GM18861 (cell line): Measurements from ENCODE around the gene PTPRT.

ENCODE experiments used
- ATAC-seq: cut with Tn5 transposase; IDR thresholded peaks from one replicate; pipeline ENCODE4 v1.9.1; 2021; ENCODE audit not compliant: unreplicated experiment

The PTPRT gene

DNA sequence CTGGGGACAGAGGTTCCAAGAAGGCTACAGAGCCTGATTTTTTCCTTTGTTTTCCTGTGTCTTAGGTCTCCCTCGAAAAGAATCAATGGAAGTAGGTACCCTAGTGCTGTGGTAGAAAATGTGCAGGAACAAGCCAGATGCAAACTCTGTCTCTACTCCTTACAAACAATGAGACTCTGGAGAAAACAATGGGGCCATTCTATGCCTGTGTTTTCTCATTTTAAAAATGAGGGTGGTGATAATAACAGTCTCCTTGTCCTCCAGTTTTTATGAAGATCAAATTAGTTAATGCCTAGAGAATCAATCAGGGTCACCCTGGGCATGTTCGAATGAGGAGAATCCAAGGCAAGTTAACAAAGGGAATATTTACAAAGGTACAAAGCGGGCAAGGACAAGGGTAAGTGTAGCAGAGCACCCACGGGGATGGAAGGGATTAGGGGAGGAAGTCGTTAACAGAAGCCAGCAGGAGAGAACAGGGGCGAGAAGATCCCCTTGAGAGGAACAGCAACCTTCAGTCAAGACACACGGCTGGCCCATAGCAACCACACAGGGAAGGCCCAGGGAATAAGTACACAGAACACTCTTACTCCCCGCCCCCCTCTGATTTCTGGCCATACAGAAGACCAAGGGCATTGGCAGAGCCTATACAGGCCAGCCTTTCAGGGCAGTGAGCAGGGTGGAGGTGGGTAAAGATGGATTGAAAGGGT, 342.8 kb downstream of the PTPRT start:
- ATAC-seq = no peak

- no peak for ATAC-seq
Observed at GRCh38 chr20:42844751-42845150, 345.0 kb downstream of the PTPRT start.

- no peak for ATAC-seq
Observed at GRCh38 chr20:42837456-42837855, 352.2 kb downstream of the PTPRT start.

GRCh38 chr20:42836339-42836738, 353.4 kb downstream of the PTPRT start:
- ATAC-seq = no peak

GRCh38 chr20:42807876-42808275, 381.8 kb downstream of the PTPRT start:
- no peak for ATAC-seq

GRCh38 chr20:42795111-42795695, 394.5 kb downstream of the PTPRT start:
- no peak for ATAC-seq

DNA sequence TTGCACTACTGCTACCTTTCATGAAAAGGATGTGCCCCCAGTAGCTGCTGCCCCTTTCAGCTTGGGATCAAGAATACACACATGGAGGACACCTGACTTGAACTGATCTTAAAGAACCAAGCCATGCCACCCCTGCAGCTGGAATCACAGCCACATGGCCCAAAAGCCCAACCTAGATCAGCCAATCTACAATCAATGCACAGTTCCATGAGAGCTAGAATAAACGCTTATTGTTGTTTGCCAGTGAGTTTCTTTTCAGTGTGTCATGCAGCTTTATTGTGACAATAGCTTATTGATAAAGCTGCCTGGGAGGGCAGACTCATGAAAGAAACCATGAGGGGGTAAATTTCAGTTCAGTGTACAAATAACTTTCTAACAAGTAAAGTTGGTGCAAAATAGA, 397.7 kb downstream of the PTPRT start:
- no peak for ATAC-seq

GRCh38 chr20:42790111-42790510, 399.6 kb downstream of the PTPRT start:
- ATAC-seq = no peak

DNA sequence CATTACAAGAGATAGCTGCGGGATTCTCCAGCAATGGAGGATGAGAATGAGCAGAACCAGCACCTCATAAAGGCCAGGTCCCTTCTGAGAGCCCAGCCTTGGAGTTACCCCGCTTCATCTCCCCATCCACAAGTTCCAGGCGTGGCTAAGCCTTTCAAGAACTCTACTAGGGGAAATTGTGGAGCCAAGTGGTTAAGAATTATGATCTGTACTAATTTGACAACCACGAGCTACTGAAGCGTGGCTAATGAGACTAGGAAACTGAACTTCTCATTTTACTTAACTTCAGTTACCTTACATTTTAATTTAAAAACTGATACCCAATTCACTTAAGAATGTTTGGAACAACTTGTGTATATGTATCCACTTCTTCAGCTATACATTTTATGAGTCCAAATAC, 401.0 kb downstream of the PTPRT start:
- no peak for ATAC-seq

GRCh38 chr20:42785041-42785440, 404.7 kb downstream of the PTPRT start:
- ATAC-seq = no peak

GRCh38 chr20:42779216-42779615, 410.5 kb downstream of the PTPRT start:
- no peak for ATAC-seq

DNA sequence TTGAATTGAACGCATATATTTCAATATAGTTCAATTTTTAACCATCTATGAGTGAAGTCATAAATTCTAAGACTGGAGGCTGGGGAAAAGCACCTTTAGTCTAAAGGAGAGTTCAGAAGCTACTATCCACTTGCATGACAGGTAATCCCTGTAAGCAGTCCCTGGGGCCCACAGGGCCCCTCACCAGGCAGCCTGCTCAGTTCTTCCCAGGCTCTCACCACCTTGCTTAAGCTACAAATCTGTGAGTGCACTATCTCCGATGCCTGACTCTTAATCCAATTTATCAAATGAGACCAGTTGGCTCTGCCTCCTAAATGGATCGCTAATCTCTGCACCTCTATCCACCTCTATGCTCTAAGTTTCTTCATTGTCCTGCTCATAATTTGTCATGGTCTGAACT, 413.8 kb downstream of the PTPRT start:
- ATAC-seq = no peak

DNA sequence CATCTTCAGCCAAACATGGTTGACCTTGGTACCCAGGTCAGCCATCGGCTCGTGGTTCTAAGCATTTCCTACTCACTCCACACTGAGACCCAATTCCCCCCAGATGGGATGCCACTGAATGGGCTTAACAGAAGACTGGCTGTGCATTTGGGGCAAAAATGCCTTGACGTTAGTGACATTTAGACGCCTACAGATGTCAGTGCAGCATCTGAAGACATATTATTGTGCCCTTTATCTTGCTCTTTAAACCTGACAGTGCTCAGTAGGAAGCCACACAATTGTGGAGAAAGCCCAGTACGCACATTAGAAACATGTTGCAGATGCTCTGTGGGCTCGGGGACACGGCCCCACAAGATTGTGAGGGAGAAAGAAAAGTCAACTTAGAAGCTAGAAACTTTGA, 414.7 kb downstream of the PTPRT start:
- ATAC-seq = no peak

DNA sequence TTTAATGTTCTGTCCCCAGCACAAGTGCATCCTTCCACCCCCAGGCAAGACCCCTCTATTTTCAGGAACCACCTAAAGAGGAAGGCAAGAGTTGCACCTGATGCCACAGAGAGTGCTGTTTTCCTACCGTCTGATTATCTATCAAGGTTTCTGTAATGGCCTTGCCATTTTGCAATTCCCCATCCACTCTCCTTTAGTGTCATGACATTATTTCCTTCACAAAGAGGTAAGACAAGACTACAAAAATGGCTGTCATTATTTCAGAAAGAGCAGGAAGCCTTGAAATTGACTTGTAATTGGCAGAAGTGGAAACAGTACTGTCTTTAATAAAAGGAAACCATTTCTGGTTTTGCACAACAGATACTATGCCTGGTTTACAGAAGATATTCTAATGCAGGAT, 426.7 kb downstream of the PTPRT start:
- ATAC-seq = no peak

- ATAC-seq = no peak
Observed at GRCh38 chr20:42756991-42757390, 432.7 kb downstream of the PTPRT start.

GRCh38 chr20:42754706-42755105, 435.0 kb downstream of the PTPRT start:
- no peak for ATAC-seq

DNA sequence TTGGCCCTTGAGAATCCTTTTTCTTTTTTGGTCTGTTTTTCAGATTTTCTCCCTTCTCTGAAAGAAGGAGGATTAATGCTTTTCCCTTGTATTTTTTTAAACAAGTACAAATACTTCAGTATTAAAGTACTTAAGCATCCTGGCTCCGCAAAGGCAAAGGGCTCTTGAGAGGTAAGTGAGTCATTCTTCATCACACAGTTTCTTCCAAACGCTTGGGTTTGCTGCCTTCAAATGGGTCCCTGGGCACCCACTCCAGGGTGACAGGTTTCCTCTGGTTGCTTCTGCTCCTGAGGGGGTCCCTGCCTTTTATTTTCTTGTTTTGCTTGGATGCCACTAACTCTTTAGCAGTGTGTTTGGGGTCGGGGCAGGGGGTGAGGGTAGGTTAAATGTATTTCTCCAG, 437.1 kb downstream of the PTPRT start:
- ATAC-seq = no peak

- ATAC-seq = no peak
Observed at GRCh38 chr20:42749556-42749955, 440.1 kb downstream of the PTPRT start.

DNA sequence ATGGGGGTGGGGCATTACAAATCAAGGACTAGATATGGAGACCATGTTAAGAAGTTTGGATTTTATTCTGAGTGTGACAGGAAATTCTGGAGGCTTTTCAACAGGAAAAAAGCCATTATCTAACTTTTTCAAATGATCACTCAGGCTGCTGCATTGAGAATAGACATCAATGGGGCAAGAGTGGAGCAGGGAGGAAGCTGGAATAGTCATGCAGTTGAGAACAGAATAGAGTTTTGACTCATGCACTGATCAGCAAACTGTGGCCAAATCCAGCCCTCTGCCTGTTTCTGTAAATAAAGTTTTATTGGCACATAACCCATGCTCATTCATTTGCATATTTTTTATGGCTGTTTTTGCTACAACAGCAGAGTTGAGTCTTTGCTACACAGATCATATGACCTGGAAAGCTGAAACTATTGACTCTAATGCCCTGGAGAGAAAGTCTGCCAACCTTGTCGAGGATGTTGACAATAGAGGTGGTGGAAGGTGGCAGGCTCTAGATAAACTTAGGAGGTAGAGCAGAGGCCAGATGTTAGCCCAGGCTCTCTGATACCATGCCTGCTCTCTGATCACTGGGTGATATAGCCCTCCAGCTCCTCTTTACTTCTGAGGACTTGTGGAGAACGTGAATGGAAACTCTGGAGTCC, 441.8 kb downstream of the PTPRT start:
- ATAC-seq = no peak

- ATAC-seq = no peak
Observed at GRCh38 chr20:42744756-42745465, 444.8 kb downstream of the PTPRT start.

DNA sequence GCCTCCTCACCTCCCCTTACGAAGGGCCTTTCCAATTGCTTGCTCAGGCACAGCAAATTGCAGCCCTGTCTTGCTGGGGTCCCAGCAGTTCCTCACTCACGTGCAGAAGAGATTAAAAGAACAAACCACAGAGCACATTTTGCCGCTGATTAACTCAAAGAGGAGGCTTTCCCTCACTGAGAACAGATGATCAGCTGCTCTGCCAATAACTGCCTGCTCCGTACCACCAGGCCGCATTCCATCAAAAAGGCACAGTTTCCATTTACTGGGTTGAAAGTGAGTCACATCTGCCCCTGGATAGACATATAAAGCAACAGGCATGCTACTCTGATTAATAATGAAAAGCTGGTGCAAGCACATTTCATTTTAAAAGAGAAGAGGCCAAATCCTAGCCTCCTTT, 446.8 kb downstream of the PTPRT start:
- ATAC-seq = no peak

GRCh38 chr20:42741906-42742305, 447.8 kb downstream of the PTPRT start:
- no peak for ATAC-seq
